Activated CD8-positive, alpha-beta memory T cell treated with anti-CD3 and anti-CD28 coated beads for 36 hours (primary cell): ENCODE data around the gene PTPRF. TPM values are rescaled to one million over a fixed set of nuclear protein-coding genes. Genes with fewer than 3 reads are reported as not detected.

Experiments
- CTCF ChIA-PET: fragments of 350-600 bp; sonication (Branson Sonifier 250); formaldehyde crosslinking; loops from one replicate; lab custom pipeline; 2021; ENCODE audit warnings: antibody characterized with exemption; lab: Charles Lee
- POLR2A ChIA-PET: fragments of 350-600 bp; sonication (Branson Sonifier 250); formaldehyde crosslinking; loops from one replicate; lab custom pipeline; 2021; ENCODE audit warnings: antibody characterized with exemption; lab: Charles Lee
- total RNA-seq, 2 experiments: library from RNA; stranded (reverse); gene quantifications; one replicate each; pipeline ENCODE4 v1.2.3, GENCODE V29; 2021

PTPRF gene
- total RNA-seq, 2 experiments from 2014 or later: 0.67 to 0.86 TPM

- CTCF ChIA-PET: no interaction called here
- POLR2A ChIA-PET: no interaction called here
These were observed 83.5 kb downstream of the PTPRF start for GRCh38 chr1:43614211-43614610.

GRCh38 chr1:43614891-43615290, 84.2 kb downstream of the PTPRF start:
- POLR2A ChIA-PET: no interaction called here
- CTCF ChIA-PET: no interaction called here

GRCh38 chr1:43616383-43616782, 85.7 kb downstream of the PTPRF start:
- CTCF ChIA-PET: no interaction called here
- POLR2A ChIA-PET: no interaction called here

- ChIA-PET POLR2A (no interaction called here), CTCF (no interaction called here)
These were observed 86.3 kb downstream of the PTPRF start for GRCh38 chr1:43617011-43617410.

GRCh38 chr1:43617668-43618067, 87.0 kb downstream of the PTPRF start:
- ChIA-PET CTCF (no interaction called here), POLR2A (no interaction called here)

GRCh38 chr1:43618521-43619313, 88.0 kb downstream of the PTPRF start:
- ChIA-PET POLR2A (no interaction called here), CTCF (no interaction called here)

GRCh38 chr1:43619314-43619790, 88.7 kb downstream of the PTPRF start:
- POLR2A ChIA-PET: no interaction called here
- CTCF ChIA-PET: no interaction called here

GRCh38 chr1:43619996-43620920, 89.6 kb downstream of the PTPRF start:
- CTCF ChIA-PET: no interaction called here
- POLR2A ChIA-PET: no interaction called here

- ChIA-PET CTCF (no interaction called here), POLR2A (no interaction called here)
These were observed 90.3 kb downstream of the PTPRF start for GRCh38 chr1:43620956-43621355.

GRCh38 chr1:43621386-43621785, 90.7 kb downstream of the PTPRF start:
- ChIA-PET CTCF (no interaction called here), POLR2A (no interaction called here)

GRCh38 chr1:43621861-43622260, 91.2 kb downstream of the PTPRF start:
- ChIA-PET CTCF (no interaction called here), POLR2A (no interaction called here)

GRCh38 chr1:43622471-43622870, 91.8 kb downstream of the PTPRF start:
- ChIA-PET CTCF (no interaction called here), POLR2A (no interaction called here)

GRCh38 chr1:43622901-43623780, 92.5 kb downstream of the PTPRF start:
- CTCF ChIA-PET: no interaction called here
- POLR2A ChIA-PET: no interaction called here

- POLR2A ChIA-PET: no interaction called here
- CTCF ChIA-PET: no interaction called here
These were observed 94.5 kb downstream of the PTPRF start for GRCh38 chr1:43625063-43625780.

GRCh38 chr1:43632135-43632670, 101.5 kb downstream of the PTPRF start:
- CTCF ChIA-PET: no interaction called here
- POLR2A ChIA-PET: no interaction called here

- ChIA-PET CTCF (no interaction called here), POLR2A (no interaction called here)
These were observed 104.0 kb downstream of the PTPRF start for GRCh38 chr1:43634721-43635120.

- POLR2A ChIA-PET: no interaction called here
- CTCF ChIA-PET: no interaction called here
These were observed 105.4 kb downstream of the PTPRF start for GRCh38 chr1:43636006-43636641.

GRCh38 chr1:43637267-43637666, 106.6 kb downstream of the PTPRF start:
- POLR2A ChIA-PET: no interaction called here
- CTCF ChIA-PET: no interaction called here
